ENCODE data around the gene TUFM. TPM values are rescaled to one million over a fixed set of nuclear protein-coding genes. Genes with fewer than 3 reads are reported as not detected.

The TUFM gene
- polyA plus RNA-seq, 6 donors from 2014 or later, result 123 to 231 (median 129) TPM

DNA sequence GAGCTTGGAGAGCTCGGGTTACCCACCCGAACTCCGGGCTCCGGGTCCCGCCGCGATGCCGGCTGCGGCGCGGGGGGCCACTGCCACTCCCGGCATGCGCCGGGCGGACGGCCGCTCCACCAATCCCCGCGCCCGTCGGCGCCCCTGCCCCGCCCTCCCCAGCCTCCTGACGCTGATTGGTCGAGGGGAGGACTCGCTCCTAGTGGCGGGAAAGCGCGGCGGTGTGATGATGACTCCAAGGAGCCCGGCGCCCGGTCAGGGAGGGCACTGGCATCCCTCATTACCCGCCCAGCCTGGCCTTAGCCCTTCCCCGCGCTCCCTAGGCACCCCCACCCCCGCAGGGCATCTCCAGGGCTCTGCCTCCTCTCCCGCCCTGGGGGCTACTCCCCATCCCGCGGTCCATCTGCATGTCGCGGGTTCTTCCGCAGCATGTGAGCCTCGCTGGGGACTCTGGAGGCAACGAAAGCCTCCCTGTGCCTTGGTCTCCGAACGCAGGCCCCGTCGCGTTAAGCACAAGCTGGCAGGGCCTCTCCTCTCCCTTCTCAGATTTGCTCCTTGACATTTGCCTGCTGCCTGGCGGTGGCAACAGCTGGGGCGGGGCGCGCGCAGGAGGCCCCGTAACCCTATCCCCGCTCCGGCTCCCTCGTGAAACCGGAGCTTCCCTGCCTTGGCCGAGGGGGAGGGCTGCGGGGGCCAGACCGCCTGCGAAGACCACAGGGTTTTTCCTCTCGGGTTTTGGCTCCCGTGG lies 33.9 kb upstream of the TUFM start:
- H3K4me1 Mint-ChIP-seq, result peaks cover 17 to 34% (median 24%) of the 10 kb centered on the region in 3 donors
- H3K36me3 Mint-ChIP-seq, result no peaks in the 10 kb centered on the region
- peak overlapping the region; percentile 75 to 94 (median 90) for H3K4me3 Mint-ChIP-seq
- ATAC-seq (ENCODE audit: low read depth in 2 of 2) (peak; percentile 98 to 99), DNase-seq (peak; percentile 74)
- H3K27ac Mint-ChIP-seq, result peak overlapping the region in 2 of 6 donors; percentile 60 to 62
- H3K27me3 Mint-ChIP-seq, result peaks cover 5 to 10% (median 9%) of the 10 kb centered on the region in 3 donors
- H3K9me3 Mint-ChIP-seq, result no peaks in the 10 kb centered on the region

DNA sequence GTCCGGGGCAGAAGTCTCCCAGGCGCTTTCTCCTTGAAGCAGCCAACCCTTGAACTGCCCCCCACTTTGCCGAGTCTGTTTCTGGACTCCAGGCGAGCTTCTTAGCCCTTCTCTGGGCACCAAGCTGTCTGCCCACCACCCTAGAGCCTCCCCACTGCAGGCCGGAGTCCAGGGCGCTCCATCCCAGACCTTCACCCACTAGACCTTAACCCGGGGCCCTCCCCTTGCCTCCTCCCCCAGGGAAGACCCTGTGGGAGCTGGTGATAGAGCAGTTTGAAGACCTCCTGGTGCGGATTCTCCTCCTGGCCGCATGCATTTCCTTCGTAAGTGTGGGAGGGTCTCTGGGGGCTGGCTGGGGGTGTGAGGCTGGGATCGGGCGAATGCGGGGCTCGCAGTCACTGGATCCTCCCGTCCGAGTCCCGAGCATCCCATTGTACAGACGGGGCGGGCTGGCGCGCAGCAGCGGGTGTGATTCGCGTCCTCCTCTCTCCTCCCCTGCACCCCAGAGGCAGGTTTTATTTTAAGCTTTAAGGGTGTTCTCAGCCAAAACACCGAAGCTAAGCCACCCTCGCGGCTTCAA lies 33.2 kb upstream of the TUFM start:
- H3K9me3 Mint-ChIP-seq, result no peaks in the 10 kb centered on the region
- peak overlapping the region; percentile 75 to 94 (median 90) for H3K4me3 Mint-ChIP-seq
- peak; percentile 39 to 40 for ATAC-seq (ENCODE audit: low read depth in 2 of 2)
- peak overlapping the region in 4 of 6 donors; percentile 53 to 88 (median 67) for H3K27ac Mint-ChIP-seq
- H3K27me3 Mint-ChIP-seq, result peaks cover 5 to 10% (median 9%) of the 10 kb centered on the region in 3 donors
- no peak for DNase-seq
- peaks cover 17 to 35% (median 24%) of the 10 kb centered on the region in 3 donors for H3K4me1 Mint-ChIP-seq
- no peaks in the 10 kb centered on the region for H3K36me3 Mint-ChIP-seq

DNA sequence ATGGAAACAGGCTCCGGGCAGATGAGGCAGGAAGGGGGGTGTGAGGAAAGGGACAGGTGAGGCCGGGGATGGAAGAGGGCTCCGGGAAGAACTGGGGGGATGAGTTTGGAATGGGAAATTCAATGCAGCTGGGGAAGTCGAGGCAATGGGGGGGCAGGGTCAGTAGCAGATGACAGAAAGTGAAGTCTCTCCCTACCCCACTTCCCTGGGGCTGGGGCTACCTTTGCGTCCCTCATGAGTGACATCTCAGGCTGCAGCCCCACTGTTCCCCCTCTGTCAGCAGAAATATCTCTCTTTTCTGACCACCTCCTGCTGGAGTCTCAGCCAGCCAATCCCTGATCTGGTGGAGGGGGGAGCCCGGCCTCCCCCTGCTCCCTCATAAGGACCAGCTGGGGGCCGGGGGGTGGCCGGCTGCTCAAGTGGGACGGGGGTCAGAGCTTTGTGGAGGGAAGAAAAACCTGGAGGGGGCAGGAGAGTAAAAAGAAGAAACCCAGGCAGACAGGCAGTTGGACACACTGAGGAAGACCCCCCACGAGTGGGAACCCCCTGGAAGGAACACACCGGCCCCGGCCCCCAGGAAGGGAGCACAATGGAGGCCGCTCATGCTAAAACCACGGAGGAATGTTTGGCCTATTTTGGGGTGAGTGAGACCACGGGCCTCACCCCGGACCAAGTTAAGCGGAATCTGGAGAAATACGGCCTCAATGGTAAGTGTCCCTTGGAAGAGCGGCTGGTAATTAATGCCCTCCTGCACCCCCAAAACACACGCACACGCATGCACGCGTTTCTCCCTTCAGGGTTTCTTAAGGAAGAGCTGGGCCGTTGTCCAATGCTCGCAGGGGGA lies 32.2 kb upstream of the TUFM start, which contains the start of gene ATP2A1:
ATP2A1 (plus strand) TSS at position 406 of the 844 bp plus-strand sequence; CDS start at position 590, 184 bp downstream.
- H3K9me3 Mint-ChIP-seq, result no peaks in the 10 kb centered on the region
- ATAC-seq (ENCODE audit: low read depth in 2 of 2) (no peak), DNase-seq (no peak)
- H3K27ac Mint-ChIP-seq, result peak within 1 kb of the TSS in 3 of 6 donors; percentile 26 to 62 (median 53)
- peak within 1 kb of the TSS; percentile 75 to 94 (median 90) for H3K4me3 Mint-ChIP-seq
- peaks cover 14 to 29% (median 25%) of the 10 kb centered on the region in 3 donors for H3K4me1 Mint-ChIP-seq
- peaks cover 5 to 10% (median 9%) of the 10 kb centered on the region in 3 donors for H3K27me3 Mint-ChIP-seq
- no peaks in the 10 kb centered on the region for H3K36me3 Mint-ChIP-seq

DNA sequence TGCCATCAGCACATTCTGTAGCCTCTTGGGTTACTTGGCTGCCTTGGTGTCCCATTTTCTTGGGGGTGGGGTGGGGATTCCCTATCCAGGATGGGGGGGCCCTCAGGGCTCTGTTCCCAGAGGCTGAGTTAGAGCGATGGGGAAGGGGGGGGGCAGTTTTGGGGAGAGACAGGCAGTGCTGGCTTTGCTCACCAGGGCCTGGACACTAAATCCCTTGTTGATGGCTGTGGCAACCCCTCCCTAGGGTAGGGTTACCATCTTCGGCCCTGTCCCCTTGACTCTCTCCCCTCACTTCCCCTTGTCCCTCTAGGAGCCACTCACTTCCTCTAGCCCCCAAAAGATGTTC lies 31.5 kb upstream of the TUFM start:
- no peaks in the 10 kb centered on the region for H3K9me3 Mint-ChIP-seq
- peaks cover 5 to 10% (median 9%) of the 10 kb centered on the region in 3 donors for H3K27me3 Mint-ChIP-seq
- peak overlapping the region in 6 of 8 donors; percentile 49 to 86 (median 64) for H3K4me3 Mint-ChIP-seq
- no peaks in the 10 kb centered on the region for H3K36me3 Mint-ChIP-seq
- peaks cover 14 to 33% (median 30%) of the 10 kb centered on the region in 3 donors for H3K4me1 Mint-ChIP-seq
- ATAC-seq (ENCODE audit: low read depth in 2 of 2), result no peak
- no peak for DNase-seq
- H3K27ac Mint-ChIP-seq, result peak overlapping the region in 1 of 6 donors; percentile 22

DNA sequence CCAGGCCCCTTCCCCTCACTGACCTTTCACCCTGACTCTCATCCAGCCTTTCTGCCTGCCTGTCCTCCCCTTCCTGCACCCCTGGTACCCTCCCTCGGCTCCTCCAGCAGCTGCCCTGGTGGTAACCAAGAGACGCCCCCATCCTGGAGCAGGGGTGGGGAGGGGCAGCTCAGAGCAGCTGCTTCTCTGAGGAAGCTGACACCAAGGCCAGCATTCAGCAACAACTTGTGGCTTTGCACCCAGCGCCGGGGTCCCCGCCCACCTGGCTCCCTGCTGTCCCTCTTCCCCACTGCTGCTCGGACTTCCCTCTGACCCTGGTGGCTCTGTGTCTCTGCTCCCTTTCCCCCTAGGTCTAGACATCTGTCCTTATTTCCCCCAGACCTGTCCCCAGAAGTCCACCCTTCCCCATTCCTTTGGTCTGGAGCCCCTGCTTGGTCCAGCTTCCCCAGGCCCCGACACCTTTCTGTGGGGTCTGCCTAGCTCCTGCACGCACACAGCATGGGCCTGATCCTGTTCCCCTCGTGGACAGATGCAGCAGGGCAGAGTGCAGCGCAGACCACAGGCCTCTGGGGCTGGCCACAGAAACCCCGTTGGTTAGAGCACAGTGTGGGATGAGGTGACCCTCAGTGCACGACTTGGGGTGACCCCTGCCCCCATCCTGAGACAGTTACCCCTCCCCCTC lies 31.0 kb upstream of the TUFM start:
- peak overlapping the region in 2 of 6 donors; percentile 22 to 59 for H3K27ac Mint-ChIP-seq
- no peak for DNase-seq
- no peaks in the 10 kb centered on the region for H3K9me3 Mint-ChIP-seq
- ATAC-seq (ENCODE audit: low read depth in 2 of 2), result no peak
- peaks cover 14 to 33% (median 30%) of the 10 kb centered on the region in 3 donors for H3K4me1 Mint-ChIP-seq
- H3K27me3 Mint-ChIP-seq, result peaks cover 5 to 10% (median 9%) of the 10 kb centered on the region in 3 donors
- H3K36me3 Mint-ChIP-seq, result no peaks in the 10 kb centered on the region
- H3K4me3 Mint-ChIP-seq, result peak overlapping the region in 2 of 8 donors; percentile 47 to 65

DNA sequence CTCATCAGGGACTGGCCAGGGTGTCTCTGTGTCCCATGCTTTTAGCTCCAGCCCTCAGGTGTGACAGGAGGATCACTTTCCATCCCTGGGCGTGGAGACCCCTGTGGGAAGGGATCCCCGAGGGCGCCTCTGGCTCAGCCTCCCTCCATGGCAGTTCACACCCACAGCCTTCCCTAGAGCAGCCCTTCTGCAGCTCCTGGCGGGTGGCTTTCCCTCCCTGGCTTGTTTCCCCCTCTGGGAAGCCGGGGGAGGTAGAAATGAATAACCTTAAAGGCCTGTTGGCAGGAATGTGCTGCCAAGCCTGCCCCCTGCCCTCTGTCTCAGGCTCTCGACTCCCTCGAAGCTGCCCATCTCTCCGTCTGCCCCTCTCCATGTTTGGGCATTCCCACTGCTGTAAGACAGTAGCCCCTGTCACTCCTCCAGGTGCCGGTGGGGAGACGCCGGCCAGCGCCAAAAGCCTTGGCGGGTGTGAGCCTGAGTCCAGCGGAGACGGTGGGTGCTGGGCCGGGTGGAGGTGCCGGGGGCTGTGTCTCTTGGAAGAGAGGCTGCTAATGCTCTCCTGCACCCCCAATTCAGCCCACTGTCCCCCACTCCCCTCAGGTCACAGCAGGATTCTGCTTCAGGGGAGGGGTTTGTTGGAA lies 30.0 kb upstream of the TUFM start:
- H3K27ac Mint-ChIP-seq, result no peak overlapping the region
- H3K9me3 Mint-ChIP-seq, result no peaks in the 10 kb centered on the region
- DNase-seq, result no peak
- H3K4me1 Mint-ChIP-seq, result peaks cover 14 to 30% (median 26%) of the 10 kb centered on the region in 3 donors
- ATAC-seq (ENCODE audit: low read depth in 2 of 2), result no peak
- no peaks in the 10 kb centered on the region for H3K36me3 Mint-ChIP-seq
- peaks cover 3 to 7% (median 6%) of the 10 kb centered on the region in 3 donors for H3K27me3 Mint-ChIP-seq
- no peak overlapping the region for H3K4me3 Mint-ChIP-seq

DNA sequence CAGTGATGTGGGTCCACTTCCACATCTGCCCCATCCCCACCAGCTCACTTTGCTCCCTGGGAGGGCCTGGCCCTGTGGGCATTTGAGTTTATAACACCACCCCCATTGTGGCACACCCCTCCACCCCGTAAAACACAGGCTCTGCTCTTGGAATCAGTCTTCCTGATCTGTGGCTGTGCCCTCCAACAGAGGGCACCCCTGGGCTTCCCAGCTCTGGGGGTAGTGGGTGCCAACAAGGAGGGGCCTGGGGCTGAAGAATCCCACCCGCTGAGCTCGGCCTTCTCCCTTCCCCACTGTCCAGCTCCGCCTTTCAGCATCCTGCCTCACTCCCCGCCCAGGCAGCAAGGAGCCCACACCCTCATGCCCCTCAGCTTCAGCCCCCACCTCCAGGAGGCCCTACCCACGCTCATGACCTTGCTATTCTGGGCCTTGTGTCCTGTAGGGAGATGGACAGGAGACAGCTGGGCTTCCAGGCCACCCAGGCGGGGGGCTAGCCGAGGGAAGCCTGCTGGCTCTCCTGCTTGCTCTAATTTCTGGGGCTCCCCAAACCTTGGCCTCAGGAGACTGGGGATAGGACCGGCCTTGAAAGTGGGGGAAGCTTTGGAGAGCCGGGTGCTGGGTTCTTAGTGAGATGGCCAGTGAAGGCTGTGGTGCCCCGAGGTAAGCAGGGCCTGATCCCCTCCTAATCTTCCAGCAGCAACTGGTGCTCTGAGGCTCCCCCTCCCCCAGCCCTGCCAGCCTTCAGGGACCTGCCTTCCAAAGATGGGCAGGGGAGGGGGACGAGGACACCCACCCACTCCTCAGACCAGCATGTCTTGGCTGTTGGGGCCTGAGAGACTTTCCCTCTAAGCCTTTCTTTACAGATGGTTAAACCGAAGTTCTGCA lies 29.2 kb upstream of the TUFM start:
- Mint-ChIP-seq H3K36me3 (peaks cover 0 to 2% of the 10 kb centered on the region in 2 donors), H3K9me3 (no peaks in the 10 kb centered on the region), H3K27ac (peak overlapping the region in 2 of 6 donors; percentile 27 to 63), H3K27me3 (no peaks in the 10 kb centered on the region), H3K4me3 (peak overlapping the region in 1 of 8 donors; percentile 25), H3K4me1 (peaks cover 9 to 24% (median 19%) of the 10 kb centered on the region in 3 donors)
- DNase-seq (no peak), ATAC-seq (ENCODE audit: low read depth in 2 of 2) (no peak)

DNA sequence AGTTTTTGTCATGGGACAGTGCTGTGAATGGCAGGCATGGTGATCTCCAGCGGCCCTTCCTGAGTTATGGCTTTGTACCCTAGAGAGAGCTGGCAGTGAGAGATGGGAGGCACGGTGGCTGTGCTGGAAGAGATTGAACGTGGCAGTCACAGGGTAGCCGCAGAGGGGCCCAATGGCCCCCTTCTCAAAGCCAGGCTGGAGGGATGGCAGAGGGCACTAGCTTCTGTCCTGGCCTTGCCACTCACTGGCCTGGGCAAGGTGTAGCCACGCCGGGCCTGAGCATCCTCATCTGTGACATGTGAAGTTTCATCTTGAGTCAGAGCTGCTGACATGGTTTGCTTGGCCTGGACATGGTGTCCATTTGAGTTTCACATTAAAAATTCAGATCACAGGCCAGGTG lies 28.3 kb upstream of the TUFM start:
- ATAC-seq (ENCODE audit: low read depth in 2 of 2) (no peak), DNase-seq (no peak)
- H3K27me3 Mint-ChIP-seq, result no peaks in the 10 kb centered on the region
- H3K36me3 Mint-ChIP-seq, result peaks cover 4 to 7% of the 10 kb centered on the region in 2 donors
- H3K9me3 Mint-ChIP-seq, result no peaks in the 10 kb centered on the region
- H3K4me1 Mint-ChIP-seq, result peaks cover 11 to 25% (median 22%) of the 10 kb centered on the region in 3 donors
- no peak overlapping the region for H3K4me3 Mint-ChIP-seq
- no peak overlapping the region for H3K27ac Mint-ChIP-seq

DNA sequence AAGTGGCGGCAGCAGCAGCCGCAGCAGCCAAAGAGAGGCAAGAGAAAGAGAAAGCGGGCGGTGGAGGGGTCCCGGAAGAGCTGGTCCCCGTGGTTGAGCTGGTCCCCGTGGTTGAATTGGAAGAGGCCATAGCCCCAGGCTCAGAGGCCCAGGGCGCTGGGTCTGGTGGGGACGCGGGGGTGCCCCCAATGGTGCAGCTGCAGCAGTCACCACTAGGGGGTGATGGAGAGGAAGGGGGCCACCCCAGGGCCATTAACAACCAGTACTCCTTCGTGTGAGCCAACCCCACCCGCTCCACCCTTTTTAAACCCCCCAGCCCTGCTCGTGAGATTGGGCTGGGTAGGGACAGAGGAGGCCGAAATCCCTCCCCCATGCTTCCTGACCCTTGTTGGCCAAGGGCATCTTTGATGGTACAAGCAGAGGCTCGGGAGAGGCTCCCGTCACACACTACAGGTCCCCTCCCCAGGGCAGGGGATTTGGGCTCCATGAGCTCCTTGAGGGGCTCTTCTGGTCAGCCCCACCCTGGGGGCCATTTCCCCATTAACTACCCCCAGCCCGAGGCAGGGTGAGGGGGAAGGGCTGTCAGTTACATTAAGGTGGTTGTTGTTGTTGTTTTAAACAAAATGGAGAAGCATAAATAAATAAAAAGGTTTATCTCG lies 27.5 kb upstream of the TUFM start:
- Mint-ChIP-seq H3K9me3 (no peaks in the 10 kb centered on the region), H3K36me3 (peaks cover 6 to 7% of the 10 kb centered on the region in 2 donors), H3K4me3 (peak overlapping the region in 1 of 8 donors; percentile 15), H3K27me3 (no peaks in the 10 kb centered on the region), H3K4me1 (peaks cover 4 to 21% (median 14%) of the 10 kb centered on the region in 3 donors), H3K27ac (no peak overlapping the region)
- ATAC-seq (ENCODE audit: low read depth in 2 of 2) (peak; percentile 94 to 95), DNase-seq (peak; percentile 59)

DNA sequence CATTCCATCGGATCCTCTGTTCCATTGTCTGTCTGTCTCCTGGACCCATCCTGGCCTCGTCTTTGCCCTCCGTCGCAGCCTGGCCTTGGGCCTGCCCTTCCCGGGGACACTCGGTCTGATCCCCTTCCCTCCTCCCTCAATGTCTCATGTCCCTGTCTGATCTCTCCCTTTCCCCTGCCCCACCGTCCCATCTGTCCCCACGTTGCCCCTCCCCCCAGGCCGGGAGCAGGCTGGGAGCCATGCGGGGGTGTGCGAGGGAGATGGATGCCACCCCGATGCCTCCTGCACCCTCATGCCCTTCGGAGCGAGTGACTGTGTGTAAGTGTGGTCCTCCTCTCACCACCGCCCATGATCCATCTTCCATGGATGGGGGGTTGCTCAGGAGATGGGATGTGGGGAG lies 26.8 kb upstream of the TUFM start:
- Mint-ChIP-seq H3K4me3 (no peak overlapping the region), H3K36me3 (peaks cover 6 to 7% of the 10 kb centered on the region in 2 donors), H3K27me3 (no peaks in the 10 kb centered on the region), H3K27ac (no peak overlapping the region), H3K4me1 (peaks cover 4 to 17% (median 11%) of the 10 kb centered on the region in 3 donors), H3K9me3 (no peaks in the 10 kb centered on the region)
- ATAC-seq (ENCODE audit: low read depth in 2 of 2) (no peak), DNase-seq (no peak)

DNA sequence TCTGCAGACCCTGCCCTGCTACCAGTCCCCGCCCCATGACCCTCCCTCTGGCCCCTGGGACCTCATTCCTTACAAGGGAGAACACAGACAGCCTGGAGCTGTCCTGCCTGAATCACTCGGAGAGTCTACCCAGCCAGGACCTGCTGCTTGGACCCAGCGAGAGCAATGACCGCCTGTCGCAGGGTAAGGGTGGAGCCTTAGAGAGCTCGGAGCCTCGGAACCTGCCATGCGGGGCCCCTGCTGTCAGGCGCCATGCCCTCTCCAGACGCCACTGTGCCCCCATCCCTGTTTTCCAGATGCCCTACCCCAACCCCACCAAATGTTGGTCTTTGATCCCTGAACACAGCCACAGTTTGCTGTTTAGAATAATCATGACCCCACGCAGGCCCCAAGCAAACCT lies 23.1 kb upstream of the TUFM start:
- Mint-ChIP-seq H3K36me3 (peaks cover 6 to 7% of the 10 kb centered on the region in 2 donors), H3K4me3 (no peak overlapping the region), H3K4me1 (peaks cover 25 to 43% (median 28%) of the 10 kb centered on the region in 3 donors), H3K9me3 (no peaks in the 10 kb centered on the region), H3K27ac (no peak overlapping the region), H3K27me3 (no peaks in the 10 kb centered on the region)
- ATAC-seq (ENCODE audit: low read depth in 2 of 2) (no peak), DNase-seq (no peak)
